OCI-LY7 (cell line): Measurements from ENCODE around the gene YJEFN3.

Experiments
- EZH2phosphoT487 ChIP-seq: fragments of 200-600 bp; sonication (generic); IDR thresholded peaks from 2 replicates; pipeline ENCODE4 v1.6.1; 2018; ENCODE audit warnings: low read depth, borderline replicate concordance, mild to moderate bottlenecking, mixed run types, antibody characterized with exemption, low read length, moderate library complexity, mixed read lengths
- TF ChIP-seq, protein P1 (sequence below): fragments of 200-600 bp; sonication (generic); conservative IDR thresholded peaks from 2 replicates; pipeline ENCODE4 v1.5.1; 2014; ENCODE audit warnings: mild to moderate bottlenecking, antibody characterized with exemption, low read length, moderate library complexity, mixed read lengths

DNA sequence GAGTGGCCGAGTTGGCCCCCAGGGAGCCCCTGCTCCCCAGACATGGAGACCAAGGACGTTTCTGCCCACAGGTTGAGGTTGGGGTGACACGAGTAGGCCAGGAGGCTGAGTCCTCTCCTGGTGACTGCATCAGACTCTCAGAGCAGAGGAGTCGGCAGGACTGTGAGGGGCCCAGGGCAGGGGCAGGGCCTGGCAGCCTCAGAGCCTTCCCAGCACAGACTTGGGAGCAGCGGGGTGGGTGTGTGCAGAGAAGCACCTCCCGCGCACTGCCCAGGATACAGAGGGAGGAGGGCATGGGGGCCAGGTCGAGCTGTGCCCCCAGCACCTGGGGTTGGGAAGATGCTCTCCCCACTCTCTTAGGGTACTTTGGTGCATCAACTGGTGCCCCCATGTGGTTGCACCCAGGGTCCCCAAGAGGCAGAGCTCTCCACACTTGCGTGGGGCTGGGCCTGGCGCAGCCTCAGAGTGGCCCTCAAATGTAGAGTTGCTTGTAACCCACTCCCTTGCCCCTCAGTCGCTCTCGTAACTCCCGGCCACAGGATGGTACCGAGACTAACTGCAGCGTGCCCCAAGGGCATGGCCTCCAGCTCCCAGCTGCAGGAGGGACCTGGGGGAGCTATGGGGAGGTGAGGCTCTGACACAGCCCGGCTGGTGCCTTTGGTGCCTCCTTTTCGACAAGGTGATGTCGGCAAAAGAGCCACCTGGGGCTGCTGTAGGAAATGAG lies 29.3 kb upstream of the YJEFN3 start:
- TF ChIP-seq, protein P1, sequence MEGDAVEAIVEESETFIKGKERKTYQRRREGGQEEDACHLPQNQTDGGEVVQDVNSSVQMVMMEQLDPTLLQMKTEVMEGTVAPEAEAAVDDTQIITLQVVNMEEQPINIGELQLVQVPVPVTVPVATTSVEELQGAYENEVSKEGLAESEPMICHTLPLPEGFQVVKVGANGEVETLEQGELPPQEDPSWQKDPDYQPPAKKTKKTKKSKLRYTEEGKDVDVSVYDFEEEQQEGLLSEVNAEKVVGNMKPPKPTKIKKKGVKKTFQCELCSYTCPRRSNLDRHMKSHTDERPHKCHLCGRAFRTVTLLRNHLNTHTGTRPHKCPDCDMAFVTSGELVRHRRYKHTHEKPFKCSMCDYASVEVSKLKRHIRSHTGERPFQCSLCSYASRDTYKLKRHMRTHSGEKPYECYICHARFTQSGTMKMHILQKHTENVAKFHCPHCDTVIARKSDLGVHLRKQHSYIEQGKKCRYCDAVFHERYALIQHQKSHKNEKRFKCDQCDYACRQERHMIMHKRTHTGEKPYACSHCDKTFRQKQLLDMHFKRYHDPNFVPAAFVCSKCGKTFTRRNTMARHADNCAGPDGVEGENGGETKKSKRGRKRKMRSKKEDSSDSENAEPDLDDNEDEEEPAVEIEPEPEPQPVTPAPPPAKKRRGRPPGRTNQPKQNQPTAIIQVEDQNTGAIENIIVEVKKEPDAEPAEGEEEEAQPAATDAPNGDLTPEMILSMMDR: 0 out of 2 replicates have a peak, but pooled peaks have one; percentile 15
- TF ChIP-seq EZH2phosphoT487: no peak
